Posterior vena cava (tissue), 2 donors: ENCODE results near the gene NFATC2. TPM values are rescaled to one million over a fixed set of nuclear protein-coding genes. Genes with fewer than 3 reads are reported as not detected.
"Not testable (repeated sequence)": the region's sequence is repeated elsewhere in the genome, so short reads cannot be mapped to it uniquely, and the experiment has no call there.

Experiments
- DNase-seq: peaks from one replicate; pipeline ENCODE4 v3.0.0-alpha.2; 2020; ENCODE audit warnings: low spot score
- intact Hi-C, 2 donors: fragments of 100-400 bp; cut with DNase I; formaldehyde crosslinking; loops; one replicate each; pipeline versions ENCODE4 v1.14.1 to v1.14.2; 2022 to 2023
- microRNA-seq, 2 donors: library from miRNA; unstranded; fragments of <30 nt; microRNA quantifications; one replicate each; pipeline ENCODE4 v1.2.0, GENCODE V29; 2020 to 2021; ENCODE audit warnings: borderline microRNAs expressed in 2 of 2
- total RNA-seq, 2 donors: library from RNA; stranded (reverse); fragmentation: NEBNext Ultra II Directional; extraction: Animal tissue kit (Norgen Biotek cat#: 25700); gene quantifications; one replicate each; pipeline ENCODE4 v1.2.1, GENCODE V29; 2021
- donor health status: DM: yes; HTN: yes; CAD: no.
- donor health status: DM: yes; HTN: yes; CAD: no.

Gene NFATC2
- total RNA-seq, 2 donors from 2014 or later: 4.4 to 11.8 TPM

DNA sequence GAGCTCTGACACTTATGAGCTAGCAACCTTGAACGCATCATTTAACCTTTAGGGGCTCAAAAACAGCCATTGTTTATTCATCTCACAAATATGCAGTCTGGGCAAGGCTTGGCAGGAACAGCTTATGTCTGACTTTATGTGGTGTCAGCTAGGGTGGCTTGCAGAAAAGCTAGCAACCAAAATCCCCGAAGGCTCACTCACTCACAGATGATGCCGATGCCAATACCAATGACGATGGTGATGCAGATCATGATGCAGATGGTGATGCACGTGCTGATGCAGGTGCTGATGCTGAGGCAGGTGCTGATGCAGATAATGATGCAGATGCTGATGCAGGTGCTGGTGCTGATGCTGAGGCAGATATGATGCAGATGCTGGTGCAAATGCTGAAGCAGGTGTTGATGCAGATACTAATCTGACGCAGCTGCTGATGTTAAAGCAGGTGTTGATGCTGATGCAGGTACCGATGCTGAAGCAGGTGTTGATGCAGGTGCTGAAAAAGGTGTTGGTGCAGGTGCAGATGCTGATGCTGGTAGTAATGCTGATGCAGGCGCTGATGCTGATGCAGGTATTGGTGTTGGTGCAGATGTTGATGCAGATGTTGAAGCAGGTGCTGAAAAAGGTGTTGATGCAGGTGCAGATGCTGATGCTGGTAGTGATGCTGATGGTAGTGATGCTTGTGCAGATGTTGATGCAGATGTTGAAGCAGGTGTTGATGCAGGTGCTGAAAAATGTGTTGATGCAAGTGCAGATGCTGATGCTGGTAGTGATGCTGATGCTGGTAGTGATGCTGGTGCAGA is 195.6 kb downstream of the NFATC2 start:
- DNase-seq: peak; percentile 64
- intact Hi-C loops: no loop called here

DNA sequence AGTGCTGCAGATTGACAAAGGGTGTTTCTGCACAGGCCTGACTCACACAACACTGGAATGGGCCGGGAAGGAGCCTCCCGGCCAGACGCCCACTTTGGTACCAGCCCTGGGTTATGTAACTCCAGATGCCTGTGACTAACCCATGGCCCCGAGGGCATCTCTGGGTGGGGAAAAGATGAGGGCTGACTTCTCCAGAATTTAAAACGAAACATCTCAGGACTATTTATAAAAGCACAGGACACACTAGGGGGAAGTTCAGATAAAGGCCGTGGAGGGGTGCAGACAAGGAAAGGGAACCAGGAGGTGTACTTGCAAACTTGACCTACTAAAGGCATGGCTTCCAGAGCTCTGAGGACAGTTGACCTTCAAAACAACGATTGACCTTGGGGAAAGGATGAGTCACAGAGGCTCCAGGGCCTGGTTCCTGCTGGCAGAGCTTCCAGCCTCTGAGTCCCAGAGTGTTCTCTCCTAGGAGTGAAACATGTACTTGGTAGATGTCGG is 196.9 kb downstream of the NFATC2 start:
- DNase-seq: no peak
- intact Hi-C loops: no loop called here

DNA sequence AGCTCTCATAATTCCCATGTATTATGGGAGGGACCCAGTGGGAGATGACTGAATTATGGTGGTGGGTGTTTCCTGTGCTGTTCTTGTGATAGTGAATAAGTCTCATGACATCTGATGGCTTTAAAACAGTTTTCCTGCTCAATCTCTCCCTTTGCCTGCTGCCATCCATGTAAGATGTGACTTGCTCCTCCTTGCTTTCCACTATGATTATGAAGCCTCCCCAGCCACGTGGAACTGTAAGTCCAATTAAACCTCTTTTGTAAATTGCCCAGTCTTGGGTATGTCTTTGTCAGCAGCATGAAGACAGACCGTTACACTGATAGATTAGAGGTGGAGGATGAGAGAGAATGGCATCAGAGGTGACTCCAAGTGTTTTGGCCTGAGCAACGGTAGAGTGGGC is 198.7 kb downstream of the NFATC2 start:
- intact Hi-C loops, DNase-seq: not testable (repeated sequence)

DNA sequence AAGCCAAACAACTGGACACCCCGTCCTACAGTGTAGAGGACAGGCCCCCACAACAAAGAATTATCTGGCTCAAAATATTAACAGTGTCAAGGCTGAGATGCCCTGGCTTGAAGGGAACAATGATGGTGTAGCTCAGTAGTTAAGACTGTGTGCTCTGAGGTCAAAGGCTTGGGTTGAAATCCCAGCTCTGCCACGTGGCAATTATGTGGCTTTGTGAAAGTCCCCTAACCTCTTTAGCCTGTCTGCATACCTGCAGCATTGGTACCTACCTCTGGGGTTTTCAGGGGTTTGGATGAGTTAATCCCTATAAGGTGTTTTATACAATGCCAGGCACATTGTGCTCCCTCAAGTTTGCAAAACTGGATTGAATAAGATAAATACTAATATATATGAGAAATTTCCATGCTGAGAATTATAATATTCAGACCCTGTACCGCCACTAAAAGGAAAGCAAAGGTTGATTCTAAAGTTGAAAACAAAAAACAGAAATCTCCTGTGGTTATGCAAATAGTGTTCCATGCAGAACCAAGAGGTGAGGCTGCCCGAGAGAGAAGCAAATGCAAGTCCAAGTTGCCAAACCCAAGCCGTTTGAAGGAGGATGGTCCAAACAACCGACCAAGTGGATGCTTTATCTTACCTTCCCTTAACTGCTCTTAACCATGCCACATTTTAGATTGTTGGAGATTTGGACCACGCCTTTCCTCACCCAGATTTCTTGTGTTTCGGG is 199.8 kb downstream of the NFATC2 start:
- intact Hi-C loops: no loop called here
- DNase-seq: no peak

DNA sequence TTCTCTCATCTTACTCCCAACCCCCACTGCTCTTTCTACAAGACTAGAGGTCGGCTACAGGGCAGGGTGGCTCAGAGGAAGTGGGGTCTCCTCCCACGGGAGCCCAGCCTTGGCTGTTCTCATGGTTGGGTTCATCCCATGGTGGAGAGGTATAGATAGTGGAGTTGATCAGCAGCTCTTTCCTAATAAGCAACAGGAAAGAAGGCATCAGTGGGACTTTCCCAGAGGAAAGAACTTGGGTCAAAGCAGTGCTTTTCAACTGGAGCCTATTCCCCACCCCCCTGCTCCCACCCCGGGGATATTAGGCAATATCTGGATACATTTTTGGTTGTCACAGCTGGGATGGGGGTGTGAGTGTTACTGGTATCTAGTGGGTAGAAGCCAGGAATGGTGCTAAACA is 200.9 kb downstream of the NFATC2 start:
- intact Hi-C loops: no loop called here
- DNase-seq: no peak

DNA sequence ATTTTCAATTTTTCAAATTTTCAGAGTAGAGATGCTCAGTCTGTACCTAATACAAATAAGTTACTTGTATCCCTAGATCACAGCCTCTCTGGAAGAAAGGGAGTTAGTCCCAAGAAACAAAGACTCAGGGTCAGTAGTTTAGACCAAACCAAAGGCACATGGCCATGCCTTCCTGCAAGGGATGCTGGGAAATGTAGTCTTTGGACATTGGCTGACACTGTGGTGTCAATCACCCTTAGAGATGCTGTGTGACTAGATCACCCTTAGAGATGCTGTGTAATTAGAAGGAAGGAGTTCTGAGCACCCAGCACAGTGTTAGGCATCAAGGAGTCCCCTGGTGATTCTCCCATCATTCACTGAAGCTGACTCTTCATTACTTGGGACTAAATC is 202.1 kb downstream of the NFATC2 start:
- intact Hi-C loops: no loop called here
- no peak for DNase-seq

DNA sequence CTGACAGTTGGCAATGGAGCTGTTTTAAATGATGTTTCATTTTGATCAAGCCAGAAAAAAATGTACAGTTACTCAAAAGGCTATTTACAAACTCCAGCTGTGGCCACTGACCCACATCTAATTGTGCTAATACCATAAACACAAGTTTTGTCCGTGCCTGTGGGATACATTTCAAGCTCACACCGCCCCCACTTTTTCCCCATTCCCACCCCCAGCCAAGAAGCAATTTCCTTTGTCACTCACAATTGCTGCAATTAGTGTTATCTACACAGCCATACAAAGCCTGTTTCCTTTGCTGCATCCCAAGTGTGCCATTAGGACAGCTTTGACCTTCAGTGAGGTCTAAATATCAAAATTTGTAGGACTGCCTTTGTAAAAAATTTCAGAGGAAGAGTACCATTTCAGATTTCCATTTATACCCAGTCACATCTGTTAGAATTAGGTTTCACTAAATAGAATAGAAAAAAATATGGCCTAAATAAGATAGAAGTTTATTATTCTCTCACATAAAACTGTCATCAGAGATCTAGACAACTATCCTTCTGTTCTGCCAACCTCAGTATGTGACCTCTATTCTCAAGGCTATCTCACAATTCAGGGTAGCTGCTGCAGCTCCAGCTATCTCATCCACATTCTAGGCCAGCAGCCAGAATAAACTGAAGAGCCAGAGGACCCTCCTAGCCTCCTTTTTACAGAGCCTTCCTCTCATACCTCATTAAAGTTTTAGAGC is 202.6 kb downstream of the NFATC2 start:
- intact Hi-C loops: no loop called here
- DNase-seq: no peak

DNA sequence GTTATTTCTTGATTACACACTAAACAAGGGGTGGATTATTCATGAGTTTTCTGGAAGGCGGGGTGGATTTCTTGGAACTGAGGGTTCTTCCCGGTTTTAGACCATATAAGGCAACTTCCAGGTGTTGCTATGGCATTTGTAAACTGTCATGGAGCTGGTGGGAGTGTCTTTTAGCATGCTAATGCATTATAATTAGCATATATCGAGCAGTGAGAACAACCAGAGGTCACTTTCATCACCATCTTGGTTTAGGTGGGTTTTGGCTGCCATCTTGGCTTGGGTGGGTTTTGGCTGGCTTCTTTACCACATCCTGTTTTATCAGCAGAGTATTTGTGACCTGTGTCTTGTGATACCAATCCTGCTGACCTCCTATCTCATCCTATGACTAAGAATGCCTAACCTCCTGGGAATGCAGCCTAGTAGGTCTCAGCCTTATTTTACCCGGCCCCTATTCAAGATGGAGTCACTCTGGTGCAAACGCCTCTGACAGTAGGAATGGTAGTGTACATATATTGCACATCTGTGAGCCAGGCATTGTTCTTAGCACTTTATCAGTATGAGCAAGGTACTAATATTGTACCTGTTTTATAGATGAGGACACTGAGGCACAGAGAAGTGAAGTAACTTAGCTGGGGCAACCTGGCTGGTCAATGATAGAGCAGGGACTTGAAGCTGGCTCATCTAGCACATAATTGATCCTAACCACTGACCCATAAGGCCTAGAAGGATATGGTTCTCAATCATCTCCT is 203.7 kb downstream of the NFATC2 start:
- intact Hi-C loops: no loop called here
- DNase-seq: no peak

DNA sequence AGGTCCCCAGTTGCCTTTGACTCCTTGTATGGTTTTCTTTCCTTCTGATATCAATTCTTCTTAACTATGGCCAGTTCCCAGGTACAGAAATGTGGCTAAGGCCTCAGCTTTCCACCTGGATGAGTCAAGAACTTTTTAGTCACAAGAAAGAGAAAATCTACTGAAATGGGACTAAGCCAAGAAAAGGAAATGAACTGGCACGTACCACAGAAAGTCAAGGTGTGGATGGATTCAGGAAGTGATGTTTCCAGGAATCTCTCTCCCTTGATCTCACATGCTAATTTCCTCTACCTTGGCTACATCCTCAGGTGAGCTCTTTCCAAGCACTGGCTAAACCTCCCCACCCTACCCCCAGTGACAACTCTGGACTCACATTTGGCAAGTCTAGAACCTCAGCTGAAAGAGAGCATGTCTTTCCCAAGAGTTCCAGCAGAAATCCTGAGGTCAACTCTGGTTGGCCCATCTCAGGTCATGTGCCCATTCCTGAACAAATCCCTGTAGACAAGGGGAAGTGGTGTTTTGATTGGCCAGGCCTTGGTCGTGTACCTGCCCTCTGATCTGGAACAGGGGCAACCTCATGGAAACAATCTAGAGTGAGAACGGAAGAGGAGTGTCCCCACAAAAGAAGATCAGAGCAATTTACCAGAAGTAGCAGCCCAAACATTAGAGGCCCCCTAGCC is 205.3 kb downstream of the NFATC2 start:
- DNase-seq: no peak
- intact Hi-C loops: no loop called here

Small RNA genes within 50 kb of the gene (microRNA-seq; reads per million reads assigned to microRNA genes)
- gene MIR3194: 0 to 0.32 reads per million in 2 donors

Other genes starting within 250 kb of the NFATC2 start
- gene ATP9A, start 225.7 kb upstream of the NFATC2 start, total RNA-seq: 10 to 100 TPM; 36.6 to 61.2 TPM